HL-60 (cell line): Measurements from ENCODE around the gene CGGBP1.

ENCODE experiments used
- DNase-seq, 2 experiments: peaks; one replicate each; pipeline ENCODE4 v3.0.0-alpha.2; 2010 to 2020; ENCODE audit warnings: low read depth in 1 of 2, low spot score in 1 of 2
- H3K27ac ChIP-seq: fragments of 250-450 bp; sonication (Bioruptor Pico); replicated peaks from 2 replicates; pipeline ENCODE4 v1.5.1; 2020; ENCODE audit warnings: mild to moderate bottlenecking, moderate library complexity
- H3K27me3 ChIP-seq: fragments of 250-450 bp; sonication (Bioruptor Pico); 2 replicates; pipeline ENCODE4 v1.5.1; 2021; ENCODE audit warnings: mild to moderate bottlenecking, moderate library complexity; ENCODE audit not compliant: insufficient read depth, poor library complexity, severe bottlenecking
- H3K4me3 ChIP-seq: replicated peaks from 2 replicates; pipeline ENCODE4 v1.5.1; 2011; ENCODE audit warnings: mild to moderate bottlenecking, control low read depth, low read length; ENCODE audit not compliant: insufficient read depth
- GABPA ChIP-seq: IDR thresholded peaks from 2 replicates; pipeline ENCODE4 v1.6.1; 2012; ENCODE audit warnings: low read depth
- POLR2AphosphoS5 ChIP-seq: IDR thresholded peaks from 2 replicates; pipeline ENCODE4 v1.6.1; 2012; ENCODE audit warnings: low read depth
- SPI1 ChIP-seq: IDR thresholded peaks from 2 replicates; pipeline ENCODE4 v1.6.1; 2012; ENCODE audit warnings: low read depth, mild to moderate bottlenecking, borderline replicate concordance
- TF ChIP-seq, protein P1 (sequence below): IDR thresholded peaks from 2 replicates; pipeline ENCODE4 v1.6.1; 2012; ENCODE audit warnings: low read depth; ENCODE audit not compliant: insufficient replicate concordance
- TF ChIP-seq, protein P2 (sequence below): IDR thresholded peaks from one replicate; pipeline ENCODE4 v1.5.1; 2011; ENCODE audit warnings: low read length, control low read depth, inconsistent platforms; ENCODE audit not compliant: insufficient read depth

The CGGBP1 gene

DNA sequence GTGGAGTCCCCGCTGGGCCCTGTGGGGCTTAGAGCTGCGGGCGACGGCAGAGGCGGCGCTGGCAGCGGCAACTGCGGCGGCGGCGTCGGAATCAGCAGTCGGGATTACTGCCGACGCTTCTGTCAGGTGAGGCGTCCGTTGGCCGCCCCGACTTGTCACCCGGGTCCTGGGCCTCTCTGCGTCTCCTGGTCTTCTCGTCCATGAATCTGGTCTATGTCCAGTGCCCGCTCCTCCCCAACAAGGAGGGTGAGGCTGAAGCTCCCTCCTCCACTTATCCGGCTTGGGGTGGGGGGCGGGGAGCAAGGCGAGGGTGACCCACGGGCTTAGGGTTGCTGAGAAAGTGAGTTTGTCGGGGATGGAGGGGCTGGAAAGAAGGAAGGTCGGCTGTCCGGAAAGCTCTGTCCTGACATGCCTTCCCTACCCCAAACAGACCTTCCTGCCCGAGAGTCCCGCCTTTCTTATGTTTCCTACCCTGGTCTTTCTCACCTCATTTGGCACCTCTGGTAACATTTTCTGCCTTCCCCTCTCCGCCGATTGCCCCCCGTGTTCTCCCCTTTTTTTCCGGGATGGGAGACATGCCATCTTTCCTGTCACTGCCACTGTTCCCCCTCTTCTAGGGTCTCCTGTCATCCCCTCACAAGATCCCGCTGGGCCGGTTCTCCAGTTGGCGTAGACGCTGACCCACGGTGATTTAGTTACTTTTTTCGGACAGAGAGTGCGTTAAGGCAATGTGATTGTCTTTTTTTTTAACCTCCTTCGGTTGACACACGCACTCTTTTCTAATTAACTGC lies 770 bp upstream of the CGGBP1 start:
- H3K27ac ChIP-seq, result peak overlapping the region; percentile 82
- no peaks in the 10 kb centered on the region for H3K27me3 ChIP-seq
- H3K4me3 ChIP-seq, result peak overlapping the region; percentile 92
- no peak for TF ChIP-seq POLR2AphosphoS5
- TF ChIP-seq, protein P1, sequence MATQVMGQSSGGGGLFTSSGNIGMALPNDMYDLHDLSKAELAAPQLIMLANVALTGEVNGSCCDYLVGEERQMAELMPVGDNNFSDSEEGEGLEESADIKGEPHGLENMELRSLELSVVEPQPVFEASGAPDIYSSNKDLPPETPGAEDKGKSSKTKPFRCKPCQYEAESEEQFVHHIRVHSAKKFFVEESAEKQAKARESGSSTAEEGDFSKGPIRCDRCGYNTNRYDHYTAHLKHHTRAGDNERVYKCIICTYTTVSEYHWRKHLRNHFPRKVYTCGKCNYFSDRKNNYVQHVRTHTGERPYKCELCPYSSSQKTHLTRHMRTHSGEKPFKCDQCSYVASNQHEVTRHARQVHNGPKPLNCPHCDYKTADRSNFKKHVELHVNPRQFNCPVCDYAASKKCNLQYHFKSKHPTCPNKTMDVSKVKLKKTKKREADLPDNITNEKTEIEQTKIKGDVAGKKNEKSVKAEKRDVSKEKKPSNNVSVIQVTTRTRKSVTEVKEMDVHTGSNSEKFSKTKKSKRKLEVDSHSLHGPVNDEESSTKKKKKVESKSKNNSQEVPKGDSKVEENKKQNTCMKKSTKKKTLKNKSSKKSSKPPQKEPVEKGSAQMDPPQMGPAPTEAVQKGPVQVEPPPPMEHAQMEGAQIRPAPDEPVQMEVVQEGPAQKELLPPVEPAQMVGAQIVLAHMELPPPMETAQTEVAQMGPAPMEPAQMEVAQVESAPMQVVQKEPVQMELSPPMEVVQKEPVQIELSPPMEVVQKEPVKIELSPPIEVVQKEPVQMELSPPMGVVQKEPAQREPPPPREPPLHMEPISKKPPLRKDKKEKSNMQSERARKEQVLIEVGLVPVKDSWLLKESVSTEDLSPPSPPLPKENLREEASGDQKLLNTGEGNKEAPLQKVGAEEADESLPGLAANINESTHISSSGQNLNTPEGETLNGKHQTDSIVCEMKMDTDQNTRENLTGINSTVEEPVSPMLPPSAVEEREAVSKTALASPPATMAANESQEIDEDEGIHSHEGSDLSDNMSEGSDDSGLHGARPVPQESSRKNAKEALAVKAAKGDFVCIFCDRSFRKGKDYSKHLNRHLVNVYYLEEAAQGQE, result no peak
- DNase-seq, result no peak

DNA sequence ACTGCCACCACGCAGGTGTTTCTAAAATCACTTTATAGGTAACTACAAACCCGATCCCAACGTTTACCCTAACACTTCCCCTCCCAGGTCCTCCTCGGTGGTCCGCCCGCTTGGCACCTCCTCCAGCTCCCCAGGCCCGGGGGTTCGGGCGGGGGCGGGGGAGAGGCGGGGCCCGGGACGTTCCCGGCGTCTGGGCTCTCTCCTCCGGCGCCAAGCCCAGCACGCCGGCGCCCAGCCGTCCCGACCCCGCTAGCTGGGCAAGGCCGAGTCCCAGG lies 562 bp downstream of the CGGBP1 start:
- Histone ChIP-seq H3K4me3 (peak overlapping the region; percentile 75), H3K27ac (peak overlapping the region; percentile 96), H3K27me3 (no peaks in the 10 kb centered on the region)
- TF ChIP-seq POLR2AphosphoS5, result no peak
- no peak for TF ChIP-seq GABPA
- TF ChIP-seq, protein P1, result no peak
- TF ChIP-seq SPI1, result no peak
- TF ChIP-seq, protein P2, sequence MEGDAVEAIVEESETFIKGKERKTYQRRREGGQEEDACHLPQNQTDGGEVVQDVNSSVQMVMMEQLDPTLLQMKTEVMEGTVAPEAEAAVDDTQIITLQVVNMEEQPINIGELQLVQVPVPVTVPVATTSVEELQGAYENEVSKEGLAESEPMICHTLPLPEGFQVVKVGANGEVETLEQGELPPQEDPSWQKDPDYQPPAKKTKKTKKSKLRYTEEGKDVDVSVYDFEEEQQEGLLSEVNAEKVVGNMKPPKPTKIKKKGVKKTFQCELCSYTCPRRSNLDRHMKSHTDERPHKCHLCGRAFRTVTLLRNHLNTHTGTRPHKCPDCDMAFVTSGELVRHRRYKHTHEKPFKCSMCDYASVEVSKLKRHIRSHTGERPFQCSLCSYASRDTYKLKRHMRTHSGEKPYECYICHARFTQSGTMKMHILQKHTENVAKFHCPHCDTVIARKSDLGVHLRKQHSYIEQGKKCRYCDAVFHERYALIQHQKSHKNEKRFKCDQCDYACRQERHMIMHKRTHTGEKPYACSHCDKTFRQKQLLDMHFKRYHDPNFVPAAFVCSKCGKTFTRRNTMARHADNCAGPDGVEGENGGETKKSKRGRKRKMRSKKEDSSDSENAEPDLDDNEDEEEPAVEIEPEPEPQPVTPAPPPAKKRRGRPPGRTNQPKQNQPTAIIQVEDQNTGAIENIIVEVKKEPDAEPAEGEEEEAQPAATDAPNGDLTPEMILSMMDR, result no peak
- DNase-seq, result no peak

DNA sequence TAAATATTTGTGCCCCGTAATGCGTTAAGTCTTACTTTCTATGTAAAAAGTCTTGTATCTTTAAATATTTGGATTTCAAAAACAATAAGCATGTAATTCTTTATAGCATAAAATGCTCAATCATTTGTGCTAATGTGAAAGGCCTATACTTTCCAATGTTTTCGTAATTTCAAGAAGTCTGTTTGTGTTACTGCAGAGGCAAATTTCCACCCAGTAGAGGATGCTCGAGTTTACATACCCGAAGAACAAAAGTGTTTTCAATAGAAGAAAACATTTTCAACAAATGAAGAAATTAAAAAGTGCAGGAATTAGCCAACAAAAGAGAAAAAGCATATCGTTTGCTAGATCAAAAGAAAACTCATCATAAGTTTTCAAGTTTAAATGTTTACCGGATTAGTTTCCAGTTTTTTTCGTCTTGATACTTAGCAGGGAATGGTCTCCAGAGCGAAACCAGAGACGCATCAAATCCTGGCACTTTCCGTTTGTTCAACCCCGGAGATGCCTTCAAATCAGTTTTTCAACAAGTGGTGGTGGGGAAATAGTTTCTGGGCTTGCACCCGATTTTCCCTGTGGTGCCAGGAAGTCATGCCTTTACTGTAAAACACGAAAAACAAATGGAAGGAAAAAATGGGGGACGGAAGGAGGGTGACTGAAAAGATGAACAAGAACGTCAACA lies 1.0 kb downstream of the CGGBP1 start:
- TF ChIP-seq, protein P2, result no peak
- TF ChIP-seq POLR2AphosphoS5 (no peak), SPI1 (no peak), GABPA (no peak)
- TF ChIP-seq, protein P1, result no peak
- Histone ChIP-seq H3K4me3 (peak overlapping the region; percentile 75), H3K27ac (peak overlapping the region; percentile 96), H3K27me3 (no peaks in the 10 kb centered on the region)
- no peak for DNase-seq
